DMS53 (cell line): Measurements from ENCODE around the gene THUMPD1.
"Not testable (repeated sequence)": the region's sequence is repeated elsewhere in the genome, so short reads cannot be mapped to it uniquely, and the experiment has no call there.

Source experiments
- DNase-seq: peaks from one replicate; lab custom pipeline; 2025; lab: John Stamatoyannopoulos, UW

Gene THUMPD1

DNA sequence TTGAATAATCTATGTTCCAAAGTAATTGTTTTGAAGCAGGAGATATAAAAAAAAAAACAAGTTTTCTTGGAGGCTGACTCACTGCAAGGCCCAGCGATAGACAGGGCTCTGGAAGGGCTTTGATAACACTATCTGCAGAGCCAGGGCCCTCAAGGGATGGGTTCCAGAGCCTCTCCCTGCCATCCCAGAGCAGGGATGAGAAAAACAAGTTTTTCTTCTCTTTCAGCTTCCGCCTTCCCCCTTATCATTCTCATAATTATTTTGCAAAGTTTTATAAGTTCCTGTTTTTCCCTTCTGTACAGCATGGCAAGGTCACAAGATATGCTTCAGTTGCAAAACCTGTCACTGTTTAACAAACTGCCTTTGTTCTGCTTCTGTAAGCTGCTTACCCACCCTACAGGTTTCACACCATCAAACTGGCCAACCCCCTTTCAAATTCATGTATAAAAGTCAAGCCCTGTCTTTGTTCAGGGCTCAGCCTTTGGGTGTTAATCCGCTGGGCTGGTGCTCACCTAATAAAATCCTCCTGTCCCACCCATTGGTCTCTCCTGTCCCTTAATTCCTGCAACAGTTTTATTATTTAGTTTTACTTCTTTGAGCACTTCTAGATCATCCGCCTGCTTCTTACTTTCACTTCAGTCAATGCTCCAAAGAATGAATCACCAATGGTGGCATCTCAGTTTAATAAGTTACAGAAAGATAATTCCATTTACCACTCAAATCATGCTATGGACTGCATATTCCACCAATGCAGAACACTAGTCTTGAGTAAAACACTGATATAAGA, 5.6 kb upstream of the THUMPD1 start:
- peak; percentile 8 for DNase-seq

- no peak for DNase-seq
These were observed 4.8 kb upstream of the THUMPD1 start for GRCh38 chr16:20746461-20746860.

DNA sequence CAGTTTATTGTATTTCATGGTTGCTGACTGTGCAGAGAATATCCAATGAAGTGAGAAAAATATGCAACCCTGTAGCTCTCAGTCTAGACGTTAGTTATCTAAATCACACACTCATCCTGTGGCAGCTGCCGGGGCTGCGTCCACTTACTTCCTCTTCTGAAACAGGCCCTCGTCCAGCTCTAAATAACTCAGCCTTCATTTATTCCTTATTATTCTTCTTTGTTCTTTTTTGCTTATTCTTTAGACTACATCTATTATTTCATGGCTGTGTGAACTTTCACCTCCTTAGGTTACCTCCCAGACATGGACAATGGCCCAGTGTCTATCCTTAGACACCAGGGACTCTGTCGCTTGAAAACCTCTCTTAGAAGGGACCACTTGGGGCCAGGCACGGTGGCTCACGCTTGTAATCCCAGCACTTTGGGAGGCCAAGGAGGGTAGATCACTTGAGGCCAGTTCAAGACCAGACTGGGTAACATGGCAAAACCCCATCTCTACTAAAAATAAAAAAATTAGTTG, 3.4 kb upstream of the THUMPD1 start:
- DNase-seq: no peak

DNA sequence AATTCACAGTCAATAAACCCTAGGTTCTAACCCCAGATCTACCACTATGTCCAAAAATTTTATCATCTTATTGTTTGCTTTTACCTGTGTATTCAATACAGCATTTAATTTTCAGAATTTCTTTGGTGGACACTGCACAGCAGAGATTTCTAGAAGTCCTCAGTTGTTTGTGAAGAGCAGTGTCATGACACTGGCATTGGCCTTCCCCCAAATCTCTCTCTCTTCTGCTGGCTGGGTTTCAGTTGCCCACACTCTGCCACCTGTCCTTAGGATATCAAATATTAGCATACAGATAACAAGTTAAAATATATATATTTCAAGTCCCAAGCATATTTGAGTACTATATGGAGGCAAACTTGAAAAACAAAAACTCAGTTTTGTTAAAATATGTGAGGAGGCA, 2.0 kb upstream of the THUMPD1 start:
- no peak for DNase-seq

- DNase-seq: peak; percentile 83
These were observed 607 bp downstream of the THUMPD1 start for GRCh38 chr16:20740901-20741521.

DNA sequence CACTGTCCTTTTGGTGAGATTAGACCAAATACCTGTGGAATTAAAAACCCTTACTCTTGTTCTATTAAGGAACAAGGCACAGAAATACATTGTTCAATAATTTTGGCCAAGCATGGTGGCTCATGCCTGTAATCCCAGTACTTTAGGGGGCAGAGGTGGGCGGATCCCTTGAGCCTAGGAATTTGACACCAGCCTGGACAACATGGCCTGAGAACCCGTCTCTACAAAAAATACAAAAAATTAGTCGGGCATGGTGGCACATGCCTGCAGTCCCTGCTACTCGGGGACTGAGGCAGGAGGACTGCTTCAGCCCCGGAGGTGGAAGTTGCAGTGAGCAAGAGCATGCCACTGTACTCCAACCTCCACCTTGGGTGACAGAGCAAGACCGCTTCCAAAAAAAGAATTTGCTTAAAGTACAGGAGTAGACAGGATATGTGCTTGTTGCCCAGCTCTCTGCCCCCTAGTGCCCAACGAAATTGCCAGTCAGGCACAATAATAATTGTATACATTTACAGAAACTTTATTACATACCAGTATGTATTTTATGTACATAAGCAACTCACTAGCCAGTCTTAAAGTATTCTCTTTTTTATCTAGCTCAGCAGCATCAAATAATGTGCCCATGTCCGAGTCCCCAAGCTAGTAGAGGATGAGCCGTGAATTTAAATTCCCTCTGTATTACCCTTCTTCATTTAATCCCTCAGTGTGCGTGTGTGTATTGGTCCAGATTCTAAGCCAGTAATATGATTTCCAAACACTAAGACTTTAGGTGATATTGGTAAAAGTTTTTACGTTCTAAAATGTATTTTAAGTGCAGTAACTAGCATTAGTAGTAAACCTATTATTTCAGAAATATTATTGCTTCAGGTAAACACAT, 1.4 kb downstream of the THUMPD1 start:
- DNase-seq: peak; percentile 22

DNA sequence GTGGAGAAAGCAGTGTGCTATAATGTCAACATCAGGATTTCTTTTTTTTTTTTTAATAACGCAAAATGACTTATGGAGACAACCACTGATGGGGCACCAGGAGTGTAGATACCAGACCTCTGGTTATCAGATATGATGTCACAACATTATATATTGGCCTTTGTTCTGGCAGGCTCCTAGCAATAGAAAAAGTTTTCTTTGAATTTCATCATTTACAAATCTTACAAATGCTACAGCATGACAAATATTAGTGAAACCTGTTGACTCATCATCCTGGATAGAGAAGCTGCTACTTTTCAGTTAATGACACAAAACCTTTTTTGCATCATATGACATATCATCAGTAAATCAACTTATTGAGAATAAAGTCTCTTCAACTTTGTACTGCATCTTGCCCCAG, 6.1 kb downstream of the THUMPD1 start:
- no peak for DNase-seq

- DNase-seq: no peak
These were observed 6.8 kb downstream of the THUMPD1 start for GRCh38 chr16:20734782-20735181.

GRCh38 chr16:20734056-20734455, 7.6 kb downstream of the THUMPD1 start:
- DNase-seq: no peak

GRCh38 chr16:20729141-20729540, 12.5 kb downstream of the THUMPD1 start:
- DNase-seq: no peak

DNA sequence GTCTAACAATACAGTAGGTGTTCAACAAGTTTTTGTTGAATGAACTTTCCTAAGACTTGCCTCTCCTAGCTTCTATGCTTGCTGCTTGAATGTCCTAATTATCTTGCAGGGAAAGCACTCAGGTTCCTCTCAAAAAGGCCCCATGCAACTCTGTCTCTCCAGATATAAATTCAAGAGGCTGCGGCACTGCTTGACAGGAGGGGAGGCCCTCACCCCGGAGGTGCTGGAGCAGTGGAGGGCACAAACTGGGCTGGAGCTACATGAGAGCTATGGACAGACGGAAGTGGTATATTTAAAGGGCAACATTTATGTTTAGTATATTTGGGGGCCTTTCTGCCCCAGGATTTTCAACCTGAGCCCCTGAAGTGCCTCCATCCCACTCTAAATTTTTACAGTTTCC, 14.4 kb downstream of the THUMPD1 start:
- no peak for DNase-seq

- DNase-seq: no peak
These were observed 15.0 kb downstream of the THUMPD1 start for GRCh38 chr16:20726661-20727060.

DNA sequence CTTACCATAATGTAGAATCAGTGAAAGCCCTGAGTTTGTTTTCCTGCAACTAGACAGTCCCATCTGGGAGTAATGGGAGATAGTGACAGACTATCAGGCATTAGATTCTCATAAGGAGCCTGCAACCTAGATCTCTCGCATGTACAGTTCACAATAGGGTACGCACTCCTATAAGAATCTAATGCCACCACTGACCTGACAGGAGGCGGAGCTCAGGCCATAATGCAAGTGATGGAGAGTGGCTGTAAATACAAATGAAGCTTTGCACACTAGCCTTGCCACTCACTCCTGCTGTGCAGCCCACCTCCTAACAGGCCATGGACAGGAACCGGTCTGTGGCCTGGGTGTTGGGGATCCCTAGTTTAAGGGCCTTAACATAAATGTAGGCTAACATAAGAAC, 21.4 kb downstream of the THUMPD1 start:
- DNase-seq: no peak

GRCh38 chr16:20717718-20718117, 23.9 kb downstream of the THUMPD1 start:
- not testable (repeated sequence) for DNase-seq

DNA sequence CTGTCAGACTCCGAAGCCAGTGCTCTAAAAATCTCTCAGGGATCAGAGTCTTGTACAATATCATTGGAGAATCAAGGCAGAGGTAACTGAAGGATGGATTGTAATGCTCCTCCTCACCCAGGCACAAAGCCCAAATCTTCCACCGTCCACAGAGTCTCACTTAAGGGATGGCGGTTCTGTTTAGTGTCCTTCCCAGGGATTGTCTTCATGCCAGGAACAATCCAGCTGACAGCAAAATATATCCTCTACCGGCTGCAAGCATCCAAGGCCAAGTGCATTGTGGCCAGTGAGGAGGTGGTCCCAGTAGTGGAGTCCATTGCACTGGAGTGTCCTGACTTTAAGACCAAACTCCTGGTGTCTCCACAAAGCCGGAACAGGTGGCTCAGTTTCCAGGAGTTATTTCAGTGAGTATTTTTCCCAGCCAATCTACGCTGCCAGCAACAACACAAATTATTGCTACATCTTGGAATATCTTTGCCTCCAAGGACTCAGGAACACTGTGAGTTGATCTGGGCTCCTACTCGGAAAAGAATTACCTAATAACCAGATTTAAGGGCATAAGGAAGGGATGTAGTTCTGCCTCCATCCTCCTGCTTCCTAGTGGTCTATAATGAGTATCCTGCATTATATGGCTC, 30.2 kb downstream of the THUMPD1 start:
- DNase-seq: no peak

GRCh38 chr16:20708129-20708528, 33.5 kb downstream of the THUMPD1 start:
- DNase-seq: peak; percentile 54

DNA sequence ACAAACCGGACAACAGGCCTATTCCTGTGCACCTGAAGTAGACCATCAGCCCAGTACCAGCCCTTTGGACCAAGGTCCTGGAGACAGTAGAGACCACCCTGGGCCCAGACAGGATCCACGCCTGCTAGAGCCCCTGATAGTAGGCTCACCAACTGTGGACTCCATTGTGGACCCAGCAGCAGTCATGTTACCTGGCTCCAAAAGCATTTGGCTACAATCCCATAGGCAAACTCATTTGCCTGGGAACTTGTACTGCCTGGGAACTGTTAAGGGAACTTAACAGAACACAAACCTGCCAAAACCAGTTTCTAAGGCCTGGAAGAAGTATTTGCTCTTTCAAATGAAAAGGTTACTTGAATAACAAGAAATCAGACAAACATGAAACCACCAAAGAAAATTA, 34.2 kb downstream of the THUMPD1 start:
- DNase-seq: no peak

DNA sequence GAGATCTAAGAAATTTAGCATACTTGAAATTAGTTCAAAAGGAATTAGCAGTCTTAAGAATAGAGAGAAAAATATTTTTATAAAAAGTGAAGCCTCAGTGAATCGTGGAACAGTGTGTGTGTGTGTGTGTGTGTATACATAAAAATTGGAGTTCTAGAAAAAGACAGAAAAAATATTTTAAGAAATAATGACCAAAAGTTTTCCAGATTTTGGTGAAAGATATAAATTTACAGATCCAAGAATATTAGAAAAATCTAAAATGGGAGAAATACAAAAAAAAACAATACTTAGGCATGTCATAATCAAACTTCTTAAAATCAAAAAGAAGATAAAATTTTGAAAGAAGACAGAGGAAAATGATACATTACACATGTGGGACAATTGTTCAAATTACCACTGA, 35.6 kb downstream of the THUMPD1 start:
- DNase-seq: not testable (repeated sequence)

DNA sequence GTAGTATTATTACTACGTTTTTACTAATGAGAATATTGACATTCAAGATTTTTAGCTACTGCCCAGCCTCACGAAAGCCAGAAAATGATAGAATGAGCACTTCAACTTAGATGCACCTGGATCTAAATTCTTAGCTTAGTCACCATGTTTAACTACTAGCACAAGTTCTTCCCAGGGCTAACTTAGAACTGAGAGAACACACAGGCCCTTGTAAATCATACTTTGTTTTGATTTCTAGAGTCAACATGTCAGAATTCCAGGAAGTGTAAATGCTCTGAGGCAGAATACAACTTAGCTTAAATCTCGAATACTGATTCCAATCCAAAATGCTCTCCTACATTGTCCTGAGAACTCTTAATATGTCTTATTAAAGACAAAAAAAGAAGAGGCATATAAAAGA, 37.3 kb downstream of the THUMPD1 start:
- DNase-seq: no peak

- not testable (repeated sequence) for DNase-seq
These were observed 39.9 kb downstream of the THUMPD1 start for GRCh38 chr16:20701692-20702091.

DNA sequence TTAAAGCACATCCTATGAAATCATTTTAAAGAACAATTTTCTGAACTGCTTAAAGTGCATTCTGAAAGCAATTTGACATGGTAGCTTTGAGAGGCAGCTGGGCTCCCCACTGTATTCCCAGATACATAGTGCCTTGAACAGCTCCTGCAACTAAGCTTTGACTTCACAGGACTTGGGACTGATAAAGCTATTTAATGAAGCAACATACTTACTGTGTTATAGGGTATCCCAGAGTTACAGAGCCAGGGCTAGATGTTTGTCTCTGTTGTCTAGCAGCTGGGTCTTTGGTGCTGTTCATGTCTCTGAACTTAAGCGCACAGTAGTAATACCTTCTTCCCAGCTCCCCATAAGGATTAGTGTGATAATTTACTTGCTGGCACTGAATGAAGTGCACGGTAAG, 45.0 kb downstream of the THUMPD1 start:
- DNase-seq: no peak

GRCh38 chr16:20695024-20695423, 46.6 kb downstream of the THUMPD1 start:
- DNase-seq: no peak
